Esophagus squamous epithelium (tissue), 5 donors: ENCODE results near the gene TEKT2. TPM values are rescaled to one million over a fixed set of nuclear protein-coding genes. Genes with fewer than 3 reads are reported as not detected.

Experiments
- DNase-seq: peaks from one replicate; lab custom pipeline; 2025; lab: John Stamatoyannopoulos, UW
- H3K27ac ChIP-seq, 4 donors: fragments of 200-600 bp; sonication (generic); one replicate each; pipeline ENCODE4 v1.5.1; 2016 to 2019; ENCODE audit warnings: mild to moderate bottlenecking in 1 of 4
- H3K27me3 ChIP-seq, 4 donors: fragments of 200-600 bp; sonication (generic); 1 replicate in 3 of 4; 2 replicates in 1 of 4; pipeline versions ENCODE4 v1.5.1 to v1.6.0; 2017 to 2021; ENCODE audit warnings: antibody characterized with exemption in 1 of 4
- H3K36me3 ChIP-seq, 3 donors: fragments of 200-600 bp; sonication (generic); one replicate each; pipeline ENCODE4 v1.5.1; 2016 to 2019
- H3K4me1 ChIP-seq, 3 donors: fragments of 200-600 bp; sonication (generic); one replicate each; pipeline ENCODE4 v1.5.1; 2017 to 2019
- H3K4me3 ChIP-seq, 4 donors: fragments of 200-600 bp; sonication (generic); 1 replicate in 3 of 4; 2 replicates in 1 of 4; pipeline ENCODE4 v1.5.1; 2016 to 2019; ENCODE audit warnings: mild to moderate bottlenecking in 2 of 4, moderate library complexity in 1 of 4
- H3K9me3 ChIP-seq, 3 donors: fragments of 200-600 bp; sonication (generic); one replicate each; pipeline ENCODE4 v1.5.1; 2016 to 2019
- POLR2A ChIP-seq, 4 donors: fragments of 450-650 bp; IDR thresholded peaks; one replicate each; pipeline ENCODE4 v1.6.1; 2017; ENCODE audit warnings: antibody characterized with exemption in 4 of 4, mild to moderate bottlenecking in 4 of 4, moderate library complexity in 3 of 4
- WGBS, 2 donors: methylation state at CpG; one replicate each; pipeline ENCODE4 v1.1.5; 2018; 5-methylcytosine and 5-hydroxymethylcytosine counted together
- intact Hi-C: fragments of 100-400 bp; cut with DNase I; formaldehyde crosslinking; loops from one replicate; pipeline ENCODE4 v1.15.0; 2022
- total RNA-seq, 4 donors: library from RNA; depleted of rRNA; stranded (reverse); fragments of >200 nt; gene quantifications; one replicate each; pipeline ENCODE4 v1.1.0, GENCODE V29; 2016
- TF ChIP-seq, protein P1 (sequence below), 6 experiments: fragments of 450-650 bp in 4 of 6; fragments of 200-600 bp in 2 of 6; sonication (generic) in 2 of 6; IDR thresholded peaks; one replicate each; pipeline ENCODE4 v1.5.1; 2016 to 2019; ENCODE audit warnings: antibody characterized with exemption in 6 of 6, mild to moderate bottlenecking in 4 of 6, moderate library complexity in 4 of 6
- donor health status: DM: yes; HTN: yes; CAD: no.

Gene TEKT2
- total RNA-seq, 4 donors from 2014 or later = not detected

DNA sequence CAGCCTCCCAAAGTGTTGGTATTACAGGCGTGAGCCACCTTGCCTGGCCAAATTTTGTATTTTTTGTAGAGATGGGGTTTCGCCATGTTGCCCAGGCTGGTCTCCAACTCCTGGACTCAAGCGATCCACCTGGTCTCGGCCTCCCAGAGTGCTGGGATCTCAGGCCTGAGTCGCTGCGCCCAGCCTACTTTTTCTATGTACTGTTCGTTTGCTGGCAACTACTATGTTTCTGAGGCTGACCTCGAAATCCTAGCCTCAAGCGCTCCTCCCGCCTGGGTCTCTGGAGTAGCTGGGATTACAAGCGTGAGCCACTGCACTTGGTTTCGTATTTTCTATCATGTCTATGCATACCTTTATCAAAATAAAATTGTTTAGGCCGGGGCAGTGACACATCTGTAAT, 675 bp upstream of the TEKT2 start:
- TF ChIP-seq POLR2A (IDR thresholded peaks at IDR 0.05) = no peak
- TF ChIP-seq, protein P1, sequence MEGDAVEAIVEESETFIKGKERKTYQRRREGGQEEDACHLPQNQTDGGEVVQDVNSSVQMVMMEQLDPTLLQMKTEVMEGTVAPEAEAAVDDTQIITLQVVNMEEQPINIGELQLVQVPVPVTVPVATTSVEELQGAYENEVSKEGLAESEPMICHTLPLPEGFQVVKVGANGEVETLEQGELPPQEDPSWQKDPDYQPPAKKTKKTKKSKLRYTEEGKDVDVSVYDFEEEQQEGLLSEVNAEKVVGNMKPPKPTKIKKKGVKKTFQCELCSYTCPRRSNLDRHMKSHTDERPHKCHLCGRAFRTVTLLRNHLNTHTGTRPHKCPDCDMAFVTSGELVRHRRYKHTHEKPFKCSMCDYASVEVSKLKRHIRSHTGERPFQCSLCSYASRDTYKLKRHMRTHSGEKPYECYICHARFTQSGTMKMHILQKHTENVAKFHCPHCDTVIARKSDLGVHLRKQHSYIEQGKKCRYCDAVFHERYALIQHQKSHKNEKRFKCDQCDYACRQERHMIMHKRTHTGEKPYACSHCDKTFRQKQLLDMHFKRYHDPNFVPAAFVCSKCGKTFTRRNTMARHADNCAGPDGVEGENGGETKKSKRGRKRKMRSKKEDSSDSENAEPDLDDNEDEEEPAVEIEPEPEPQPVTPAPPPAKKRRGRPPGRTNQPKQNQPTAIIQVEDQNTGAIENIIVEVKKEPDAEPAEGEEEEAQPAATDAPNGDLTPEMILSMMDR (IDR thresholded peaks at IDR 0.05) = no peak
- WGBS, 2 donors = 65 to 85% methylated on average over 8 to 11 of the region's 13 CpGs
- Histone ChIP-seq H3K36me3 (no peaks in the 10 kb centered on the region), H3K27ac (no peak overlapping the region), H3K27me3 (peaks cover 0 to 20% (median 1%) of the 10 kb centered on the region in 4 donors), H3K4me3 (no peak overlapping the region), H3K9me3 (no peaks in the 10 kb centered on the region), H3K4me1 (peaks cover 8 to 21% (median 18%) of the 10 kb centered on the region in 3 donors)
- intact Hi-C loops = no loop called here
- DNase-seq = no peak

DNA sequence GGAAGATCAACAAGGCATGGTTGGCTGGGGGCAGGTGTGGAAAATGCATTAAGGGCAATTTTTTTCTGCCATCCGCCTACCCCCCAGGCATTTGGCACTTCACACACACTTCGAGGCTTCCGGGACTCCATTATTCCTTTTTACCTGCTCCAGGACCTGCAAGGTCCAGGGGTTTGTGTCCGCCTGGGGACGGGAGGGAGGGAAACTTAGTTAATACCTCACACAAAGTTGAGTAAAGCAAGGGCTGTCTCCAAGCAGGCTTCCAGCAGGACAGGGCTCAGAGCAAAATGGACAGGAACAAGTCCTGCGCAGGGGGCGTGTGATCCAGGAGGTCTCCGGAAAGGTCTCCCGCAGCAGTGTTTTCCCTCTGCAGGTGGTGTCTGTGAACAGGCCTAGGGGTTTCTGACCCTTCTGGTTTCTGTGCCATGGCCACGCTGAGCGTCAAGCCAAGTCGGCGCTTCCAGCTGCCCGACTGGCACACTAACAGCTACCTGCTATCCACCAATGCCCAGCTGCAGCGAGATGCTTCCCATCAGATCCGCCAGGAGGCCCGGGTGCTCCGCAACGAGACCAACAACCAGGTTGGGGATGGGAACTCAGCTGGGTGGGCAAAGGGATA, 712 bp downstream of the TEKT2 start:
- H3K4me1 ChIP-seq = peaks cover 14 to 29% (median 23%) of the 10 kb centered on the region in 3 donors
- H3K4me3 ChIP-seq = peak overlapping the region; percentile 37 to 71 (median 58)

DNA sequence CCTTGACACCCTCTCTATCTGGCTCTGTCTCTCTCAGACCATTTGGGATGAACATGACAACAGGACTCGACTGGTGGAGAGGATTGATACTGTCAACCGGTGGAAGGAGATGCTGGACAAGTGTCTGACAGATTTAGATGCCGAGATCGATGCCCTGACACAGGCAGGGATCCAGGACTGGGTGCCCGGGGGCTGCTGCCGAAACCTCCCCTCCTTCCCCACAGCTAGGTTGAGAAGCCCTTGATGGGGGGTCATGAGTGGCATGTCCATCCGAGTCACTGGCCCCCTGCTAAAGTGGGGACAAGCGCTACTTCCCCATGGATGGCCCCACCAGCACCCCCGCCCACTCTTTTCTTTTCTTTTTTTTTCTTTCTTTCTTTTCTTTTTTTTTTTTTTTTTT, 1.2 kb downstream of the TEKT2 start:
- no peaks in the 10 kb centered on the region for H3K36me3 ChIP-seq
- WGBS, 2 donors = 83 to 90% methylated on average over 8 of the region's 9 CpGs
- no peak overlapping the region for H3K4me3 ChIP-seq
- intact Hi-C loops = no loop called here
- no peak for TF ChIP-seq POLR2A (IDR thresholded peaks at IDR 0.05)
- TF ChIP-seq, protein P1 (IDR thresholded peaks at IDR 0.05) = no peak
- peaks cover 19 to 34% (median 28%) of the 10 kb centered on the region in 3 donors for H3K4me1 ChIP-seq
- H3K27ac ChIP-seq = no peak overlapping the region
- no peaks in the 10 kb centered on the region for H3K9me3 ChIP-seq
- no peak for DNase-seq
- peaks cover 0 to 20% (median 1%) of the 10 kb centered on the region in 4 donors for H3K27me3 ChIP-seq

More for the DNA sequence above, 712 bp downstream of the TEKT2 start:
- DNase-seq = no peak
- Histone ChIP-seq H3K9me3 (no peaks in the 10 kb centered on the region), H3K27ac (peak overlapping the region in 1 of 4 donors; percentile 38), H3K36me3 (no peaks in the 10 kb centered on the region), H3K27me3 (peaks cover 0 to 20% (median 1%) of the 10 kb centered on the region in 4 donors)
- WGBS, 2 donors = 32 to 63% methylated on average over 4 to 13 of the region's 19 CpGs
- TF ChIP-seq, protein P1 (IDR thresholded peaks at IDR 0.05) = no peak
- TF ChIP-seq POLR2A (IDR thresholded peaks at IDR 0.05) = no peak
- intact Hi-C loops = no loop called here

DNA sequence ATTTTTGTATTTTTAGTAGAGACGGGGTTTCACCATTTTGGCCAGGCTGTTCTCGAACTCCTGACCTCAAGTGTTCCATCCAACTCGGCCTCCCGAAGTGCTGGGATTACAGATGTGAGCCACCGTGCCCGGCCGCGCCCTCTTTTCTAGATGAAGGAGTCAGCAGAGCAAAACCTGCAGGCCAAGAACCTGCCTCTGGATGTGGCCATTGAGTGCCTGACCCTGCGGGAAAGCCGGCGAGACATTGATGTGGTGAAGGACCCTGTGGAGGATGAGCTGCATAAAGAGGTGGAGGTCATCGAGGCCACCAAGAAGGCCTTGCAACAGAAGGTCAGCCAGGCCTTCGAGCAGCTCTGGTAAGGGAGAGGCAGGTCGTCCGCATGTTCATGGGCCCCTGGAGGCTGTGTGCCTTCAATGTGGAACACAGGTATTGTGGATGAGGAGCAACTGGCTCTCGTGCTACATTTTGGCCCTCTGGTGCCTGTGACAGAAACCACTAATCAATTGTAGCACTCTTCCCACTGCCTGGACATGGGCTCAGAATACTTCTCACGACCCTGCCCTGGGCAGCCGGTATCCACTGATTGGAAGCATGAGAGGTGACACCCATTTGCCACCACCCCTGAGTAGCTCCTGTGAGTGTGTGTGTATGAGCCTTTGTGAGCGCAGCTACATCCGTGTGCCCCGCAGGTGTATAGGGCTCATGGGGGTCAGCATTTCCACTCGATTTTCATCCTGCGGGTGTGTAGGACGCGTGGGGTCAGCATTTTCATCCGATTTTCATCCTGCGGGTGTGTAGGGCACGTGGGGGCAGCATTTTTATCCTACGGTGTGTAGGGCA, 2.0 kb downstream of the TEKT2 start:
- TF ChIP-seq, protein P1 (IDR thresholded peaks at IDR 0.05) = no peak
- no peak for TF ChIP-seq POLR2A (IDR thresholded peaks at IDR 0.05)
- Histone ChIP-seq H3K27ac (no peak overlapping the region), H3K27me3 (peaks cover 0 to 20% (median 1%) of the 10 kb centered on the region in 4 donors), H3K36me3 (peaks cover 0 to 4% (median 0%) of the 10 kb centered on the region in 3 donors), H3K9me3 (no peaks in the 10 kb centered on the region), H3K4me1 (peaks cover 21 to 42% (median 28%) of the 10 kb centered on the region in 3 donors), H3K4me3 (no peak overlapping the region)
- WGBS, 2 donors = 87 to 92% methylated on average over 19 to 20 of the region's 29 CpGs
- intact Hi-C loops = no loop called here
- no peak for DNase-seq
